ENCODE measurements around the gene HSPB2.
A peak's percentile ranks its signal among the peaks of the same experiment; 100 is the strongest.
"Not testable (repeated sequence)": the region's sequence is repeated elsewhere in the genome, so short reads cannot be mapped to it uniquely, and the experiment has no call there.

HSPB2 gene, protein sequence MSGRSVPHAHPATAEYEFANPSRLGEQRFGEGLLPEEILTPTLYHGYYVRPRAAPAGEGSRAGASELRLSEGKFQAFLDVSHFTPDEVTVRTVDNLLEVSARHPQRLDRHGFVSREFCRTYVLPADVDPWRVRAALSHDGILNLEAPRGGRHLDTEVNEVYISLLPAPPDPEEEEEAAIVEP

DNA sequence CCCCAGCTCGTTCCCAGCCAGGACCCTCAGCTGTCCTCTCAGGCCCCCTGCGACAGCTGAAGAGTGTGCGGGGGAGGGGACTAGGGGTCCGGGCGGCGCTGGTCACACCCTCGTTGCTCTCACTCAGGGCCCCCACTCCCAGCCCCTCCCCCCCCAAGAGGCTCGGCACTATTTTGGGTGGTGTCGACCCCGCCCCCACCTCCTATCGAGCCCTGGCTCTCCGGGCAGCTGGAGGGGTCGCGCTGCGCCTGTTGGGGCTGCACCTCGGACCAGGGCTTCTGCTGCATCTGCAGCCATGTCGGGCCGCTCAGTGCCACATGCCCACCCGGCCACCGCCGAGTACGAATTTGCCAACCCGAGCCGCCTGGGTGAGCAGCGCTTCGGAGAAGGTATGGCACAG lies at the start of gene HSPB2:
TSS of gene HSPB2 (plus strand) at position 200 of the 400 bp plus-strand sequence. CDS start at position 296, 96 bp downstream.
- DNase-seq, result no peak

DNA sequence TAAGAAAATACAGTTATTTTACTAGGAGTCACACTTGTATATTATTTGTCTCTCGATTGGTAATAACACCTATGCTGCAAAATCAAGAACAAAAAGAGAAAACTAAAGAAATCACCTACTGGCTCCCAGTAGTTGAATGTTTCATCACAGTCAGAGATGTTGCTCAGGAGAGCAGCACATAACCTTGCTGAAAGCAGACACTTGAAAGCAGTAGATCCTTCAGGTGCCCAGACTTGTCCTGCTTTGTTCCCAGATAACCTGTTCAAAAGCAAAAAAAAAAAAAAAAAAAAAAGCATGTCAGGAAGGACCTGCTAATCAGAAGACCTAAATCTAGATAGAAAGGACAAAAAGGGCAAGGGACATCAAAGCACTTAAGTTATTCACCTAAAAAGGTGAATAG lies 42.4 kb upstream of the HSPB2 start:
- DNase-seq, result no peak

DNA sequence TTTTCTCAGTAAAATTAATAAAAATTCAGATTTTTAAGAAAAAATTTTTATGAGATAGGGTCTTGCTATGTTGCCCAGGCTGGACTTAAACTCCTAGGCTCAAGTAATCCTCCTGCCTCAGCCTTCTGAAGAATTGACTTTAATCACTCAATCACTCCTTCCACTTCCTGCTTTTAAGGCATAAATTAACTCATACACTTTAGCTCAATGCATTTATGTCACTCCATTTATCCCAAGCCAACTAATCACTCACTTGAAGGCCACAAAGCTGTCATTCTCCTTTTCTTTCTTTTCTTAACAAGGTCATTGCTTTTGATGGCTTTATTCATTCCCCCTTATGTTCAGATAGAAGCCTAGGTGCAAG lies 42.0 kb upstream of the HSPB2 start:
- DNase-seq, result no peak

DNA sequence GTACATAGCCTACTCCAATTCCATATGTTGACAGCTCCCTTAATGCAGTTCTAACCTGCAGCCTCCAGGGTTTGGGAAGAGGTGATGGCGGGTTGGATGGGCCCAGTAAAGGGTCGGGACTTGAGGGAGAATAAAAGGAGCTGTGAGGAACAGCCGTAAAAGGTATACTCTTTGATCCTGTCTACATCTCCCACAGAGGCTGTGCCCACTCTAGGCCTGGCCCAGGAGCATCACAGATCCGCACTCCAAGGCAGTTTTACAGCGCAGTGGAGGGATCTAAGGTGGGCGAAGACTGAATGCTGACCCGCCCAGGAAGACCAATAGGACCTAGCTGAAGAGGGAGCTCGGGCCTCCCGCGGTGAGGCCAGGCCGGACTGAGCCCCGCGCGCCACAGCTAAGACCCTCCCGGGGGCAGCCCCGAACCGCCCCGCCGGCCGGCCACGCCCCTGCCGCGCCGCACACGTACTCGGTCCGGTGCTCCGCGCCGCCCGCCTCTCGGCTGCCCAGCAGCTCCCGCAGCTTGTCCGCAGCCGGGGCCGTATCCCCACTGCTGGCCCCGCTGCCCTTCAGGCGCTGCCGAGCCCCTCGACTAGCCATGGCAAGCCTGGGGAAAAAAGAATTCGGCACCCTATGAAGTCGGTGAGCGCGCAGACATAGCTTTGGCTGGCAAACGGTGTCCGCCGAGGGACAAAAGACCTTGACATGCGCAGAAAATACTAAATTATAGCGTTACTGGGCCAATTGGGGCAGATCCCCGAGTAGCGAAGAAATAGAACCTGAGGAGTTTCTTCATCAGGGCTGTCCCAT lies 41.4 kb upstream of the HSPB2 start, which contains the start of gene ALG9:
TSS of gene ALG9 (minus strand) at position 696 of the 807 bp plus-strand sequence. CDS start at position 597, 99 bp downstream.
- DNase-seq, result peak; percentile 94

DNA sequence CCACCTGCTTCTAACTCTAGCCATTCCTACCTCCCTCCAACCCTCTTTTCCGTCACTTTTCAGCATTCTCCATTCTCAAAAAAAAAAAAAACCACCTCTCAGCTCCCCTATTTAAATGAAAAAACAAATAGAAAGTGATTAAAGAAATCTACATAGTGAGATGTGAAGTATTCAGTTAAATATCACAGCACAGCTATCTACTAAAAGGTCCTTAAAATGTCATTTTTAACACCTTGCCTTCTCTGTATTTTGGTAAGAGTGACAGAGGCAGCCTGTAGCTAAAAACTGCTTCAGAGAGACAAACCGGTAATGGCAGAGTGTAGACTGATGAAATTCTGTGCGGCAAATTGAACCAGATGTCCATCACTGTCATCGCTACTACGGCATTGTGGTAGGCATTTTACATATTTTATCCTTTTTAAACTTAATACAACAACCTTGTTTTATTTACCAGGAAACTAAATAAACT lies 40.8 kb upstream of the HSPB2 start:
- no peak for DNase-seq

DNA sequence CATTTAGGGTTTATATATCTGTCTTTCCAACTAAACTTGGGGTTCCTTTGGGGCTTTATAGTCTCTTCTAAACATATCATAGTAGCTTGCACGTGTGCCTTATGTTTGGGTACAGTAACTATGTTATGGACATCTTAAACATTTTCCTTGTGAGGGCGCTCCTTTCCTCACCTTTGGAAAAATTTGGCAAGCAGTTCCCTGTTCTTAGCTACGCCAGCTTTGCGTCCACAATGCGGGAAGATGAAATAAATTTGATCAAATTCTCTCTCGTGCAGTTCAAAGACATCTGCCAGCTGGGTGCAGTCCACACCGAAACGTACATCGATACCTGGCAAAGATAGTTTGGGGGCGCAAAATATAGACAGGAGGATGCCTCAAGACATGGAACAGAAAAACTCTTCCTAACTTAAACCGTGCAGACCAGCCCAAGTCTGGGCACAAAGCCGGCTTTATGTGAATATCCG lies 34.1 kb upstream of the HSPB2 start:
- no peak for DNase-seq

DNA sequence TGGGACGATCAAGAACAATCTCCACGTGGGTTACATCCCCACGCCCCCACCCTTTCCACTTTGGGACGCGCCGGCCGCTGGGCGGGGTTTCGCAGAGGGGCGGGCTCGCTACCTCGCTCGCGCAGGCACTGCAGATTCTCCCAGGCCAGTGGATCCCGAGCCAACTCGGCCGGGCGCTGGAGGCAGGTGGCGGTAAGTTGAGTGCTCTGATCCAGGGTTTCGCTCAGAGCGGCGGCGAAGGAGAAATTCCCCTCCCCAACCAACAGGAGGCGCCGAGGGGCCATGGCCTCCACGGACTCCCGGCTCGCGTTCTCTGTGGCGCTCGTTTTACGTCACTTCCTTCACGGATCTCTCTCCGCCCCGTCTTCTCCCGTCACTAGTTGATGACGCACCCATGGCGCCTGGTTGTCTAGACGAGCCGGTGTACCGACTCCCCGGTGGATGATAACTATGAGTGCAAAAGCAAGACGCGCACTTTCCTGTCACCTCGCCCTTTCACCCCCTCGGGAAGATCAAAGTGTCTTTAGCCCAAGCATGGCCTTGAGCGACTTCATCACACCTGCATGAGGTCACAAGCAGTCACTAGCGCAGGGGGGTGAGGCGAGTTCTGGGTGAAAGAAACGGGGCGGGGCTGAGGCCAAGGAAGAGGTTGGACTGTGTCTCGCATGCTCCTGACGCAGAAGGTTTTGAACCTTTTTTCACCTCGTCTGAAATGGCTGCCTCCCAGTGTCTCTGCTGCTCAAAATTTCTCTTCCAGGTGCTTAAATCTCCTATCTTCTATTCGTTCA lies 33.5 kb upstream of the HSPB2 start, which contains the start of the genes CFAP68 and FDXACB1:
TSS of gene CFAP68 (plus strand) at position 693 of the 788 bp plus-strand sequence. CDS start at position 713, 20 bp downstream.
TSS of gene FDXACB1 (minus strand) at position 317 of the 788 bp plus-strand sequence. CDS start at position 284, 33 bp downstream.
- peak; percentile 97 for DNase-seq

DNA sequence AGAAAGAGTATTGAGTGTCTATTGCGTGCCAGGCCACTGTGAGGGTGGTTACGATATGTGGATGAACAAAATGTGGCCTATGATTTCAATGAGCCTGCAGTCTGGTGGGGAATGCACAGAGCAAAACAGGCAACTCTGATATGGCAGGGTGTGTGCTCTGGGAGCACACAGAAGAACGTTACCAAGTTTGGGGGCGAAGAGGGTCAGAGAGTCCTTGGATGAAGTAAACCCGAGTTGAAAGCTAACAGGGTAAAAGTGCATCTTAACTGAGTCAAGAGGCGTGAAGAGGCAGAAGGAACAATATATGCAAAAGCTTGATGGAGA lies 32.9 kb upstream of the HSPB2 start:
- no peak for DNase-seq

DNA sequence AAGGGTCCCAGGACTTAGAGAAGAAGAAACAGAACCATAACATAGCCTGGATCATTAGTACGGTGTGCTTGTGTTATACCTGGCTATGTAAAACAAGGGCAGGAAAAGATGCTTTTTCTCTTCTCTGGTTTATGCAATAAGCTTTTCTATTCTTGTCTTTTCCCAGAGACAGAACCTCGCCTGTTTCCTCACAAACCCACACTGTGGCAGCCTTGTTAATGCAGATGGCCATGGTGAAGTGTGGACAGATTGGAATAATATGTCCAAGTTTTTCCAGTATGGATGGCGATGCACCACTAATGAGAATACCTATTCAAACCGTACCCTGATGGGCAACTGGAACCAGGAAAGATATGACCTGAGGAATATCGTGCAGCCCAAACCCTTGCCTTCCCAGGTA lies 30.3 kb upstream of the HSPB2 start:
- no peak for DNase-seq

DNA sequence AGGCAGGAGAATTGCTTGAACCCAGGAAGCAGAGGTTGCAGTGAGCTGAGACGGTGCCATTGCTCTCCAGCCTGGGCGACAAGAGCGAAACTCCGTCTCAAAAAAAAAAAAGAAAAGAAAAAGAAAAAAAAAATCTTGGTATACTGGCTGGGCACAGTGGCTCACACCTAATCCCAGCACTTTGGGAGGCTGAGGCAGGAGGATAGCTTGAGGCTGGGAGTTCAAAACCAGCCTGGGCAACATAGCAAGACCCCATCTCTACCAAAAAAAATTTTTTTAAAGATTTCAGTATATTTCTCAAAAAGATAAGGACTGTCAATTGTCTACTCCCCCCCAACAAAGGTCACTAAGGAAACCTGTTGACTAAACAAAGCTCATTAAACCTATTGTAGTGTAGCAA lies 27.5 kb upstream of the HSPB2 start:
- DNase-seq, result not testable (repeated sequence)

DNA sequence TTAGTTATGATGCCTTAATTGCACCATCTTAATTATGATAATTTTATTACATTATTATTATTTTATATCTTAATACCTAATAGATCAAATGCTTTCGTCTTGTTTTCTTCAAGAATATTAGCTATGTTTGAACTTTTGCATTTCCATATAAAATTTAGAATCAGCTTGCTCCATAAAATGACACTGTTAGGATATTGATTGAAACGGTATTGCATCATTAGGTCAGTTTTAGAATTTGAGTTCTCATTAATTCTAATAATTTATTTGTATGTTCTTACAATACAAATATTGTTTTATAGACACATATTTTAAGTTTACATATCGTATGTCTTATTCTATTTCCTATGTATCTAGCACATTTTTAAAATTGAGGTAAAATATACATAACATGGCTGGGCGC lies 26.5 kb upstream of the HSPB2 start:
- DNase-seq, result no peak

DNA sequence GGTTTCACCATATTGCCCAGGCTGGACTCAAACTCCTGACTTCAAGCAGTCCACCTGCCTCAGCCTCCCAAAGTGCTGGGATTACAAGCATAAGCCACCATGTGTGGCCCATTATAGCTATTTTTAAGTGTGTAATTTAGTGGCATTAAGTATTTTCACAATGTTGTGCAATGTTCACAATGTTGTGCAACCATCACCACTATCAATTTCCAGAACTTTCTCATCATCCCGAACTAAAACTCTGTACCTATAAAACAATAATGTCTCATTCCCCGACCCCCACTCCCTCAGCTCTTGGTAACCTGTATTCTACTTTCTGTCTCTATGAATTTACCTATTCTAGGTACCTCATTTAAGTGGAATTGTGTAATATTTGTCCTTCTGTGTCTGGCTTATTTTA lies 25.7 kb upstream of the HSPB2 start:
- no peak for DNase-seq

DNA sequence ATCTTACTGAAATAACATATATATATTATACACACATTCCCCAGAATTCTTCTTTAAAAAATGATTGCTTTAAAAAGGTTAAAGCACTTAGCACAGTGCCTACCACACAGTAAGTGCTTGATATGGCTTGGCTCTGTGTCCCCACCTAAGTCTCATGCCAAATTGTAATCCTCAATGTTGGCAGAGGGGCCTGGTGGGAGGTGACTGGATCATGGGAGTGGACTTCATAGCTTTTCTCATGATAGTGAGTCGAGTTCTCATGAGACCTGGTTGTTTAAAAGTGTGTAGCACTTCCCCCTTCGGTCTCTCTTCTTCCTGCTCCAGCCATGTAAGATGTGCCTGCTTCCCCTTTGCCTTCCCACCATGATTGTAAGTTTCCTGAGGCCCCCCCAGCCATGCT lies 7.1 kb upstream of the HSPB2 start:
- no peak for DNase-seq

DNA sequence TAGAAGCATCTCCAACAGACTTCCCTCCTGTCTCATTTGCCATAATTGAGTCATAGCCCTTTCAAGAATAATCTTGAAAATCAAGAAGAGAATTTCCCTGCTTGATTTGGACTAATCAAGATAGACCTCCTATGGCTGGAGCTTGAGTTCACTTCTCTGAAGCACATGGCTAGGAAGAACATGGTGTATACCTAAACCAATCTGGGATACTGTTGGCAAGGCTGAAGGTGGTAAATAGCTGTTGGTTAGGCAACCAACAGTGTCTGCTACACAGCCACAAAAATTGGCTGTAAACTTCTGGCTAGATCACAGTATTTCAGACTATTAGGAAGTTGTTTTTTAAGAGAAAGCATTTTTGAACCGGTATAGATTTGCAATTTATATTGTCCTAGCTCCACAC lies 5.9 kb upstream of the HSPB2 start:
- no peak for DNase-seq

DNA sequence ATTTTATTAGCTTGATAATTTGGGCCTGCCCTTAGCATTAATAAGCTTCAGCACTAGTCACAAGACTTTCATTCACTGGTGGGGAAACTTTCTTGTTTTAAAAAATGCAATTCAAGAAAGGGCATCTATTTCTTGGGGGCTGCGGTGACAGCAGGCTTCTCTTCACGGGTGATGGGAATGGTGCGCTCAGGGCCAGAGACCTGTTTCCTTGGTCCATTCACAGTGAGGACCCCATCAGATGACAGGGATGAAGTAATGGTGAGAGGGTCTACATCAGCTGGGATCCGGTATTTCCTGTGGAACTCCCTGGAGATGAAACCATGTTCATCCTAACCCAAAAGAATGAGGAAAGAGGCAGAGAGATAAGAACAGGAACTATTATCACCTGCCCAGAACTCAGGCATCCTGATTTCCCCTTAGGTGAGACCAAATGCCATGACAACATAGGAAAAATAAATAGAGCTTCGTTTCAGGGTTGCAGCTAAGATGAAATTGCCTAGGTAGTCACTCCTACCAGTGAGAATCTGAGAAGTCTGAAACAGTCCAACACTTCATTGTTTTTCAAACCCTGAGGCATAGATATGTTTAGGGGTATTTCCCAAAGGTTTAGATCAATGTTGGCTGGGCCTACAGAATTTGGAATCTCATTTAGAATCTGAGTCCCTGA lies 3.8 kb upstream of the HSPB2 start:
- DNase-seq, result no peak

DNA sequence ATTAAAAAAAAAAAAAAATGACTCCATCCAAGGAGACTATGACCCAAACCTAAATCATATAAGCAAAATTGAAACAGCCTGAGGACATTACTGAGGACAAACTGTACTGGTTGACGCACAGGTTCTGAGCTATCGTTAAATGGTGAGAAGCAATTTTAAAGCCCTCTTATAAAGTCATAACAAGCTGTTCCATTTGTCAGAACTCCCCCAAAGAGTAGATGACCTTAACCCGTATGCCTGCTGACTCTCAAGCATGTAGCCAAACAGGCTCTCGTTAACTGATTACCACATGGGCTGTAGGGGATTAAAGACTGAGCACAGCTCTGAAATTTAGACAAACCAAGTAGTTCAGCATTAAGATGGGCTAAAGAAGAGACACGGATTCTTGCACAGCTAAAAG lies 3.2 kb upstream of the HSPB2 start:
- no peak for DNase-seq

DNA sequence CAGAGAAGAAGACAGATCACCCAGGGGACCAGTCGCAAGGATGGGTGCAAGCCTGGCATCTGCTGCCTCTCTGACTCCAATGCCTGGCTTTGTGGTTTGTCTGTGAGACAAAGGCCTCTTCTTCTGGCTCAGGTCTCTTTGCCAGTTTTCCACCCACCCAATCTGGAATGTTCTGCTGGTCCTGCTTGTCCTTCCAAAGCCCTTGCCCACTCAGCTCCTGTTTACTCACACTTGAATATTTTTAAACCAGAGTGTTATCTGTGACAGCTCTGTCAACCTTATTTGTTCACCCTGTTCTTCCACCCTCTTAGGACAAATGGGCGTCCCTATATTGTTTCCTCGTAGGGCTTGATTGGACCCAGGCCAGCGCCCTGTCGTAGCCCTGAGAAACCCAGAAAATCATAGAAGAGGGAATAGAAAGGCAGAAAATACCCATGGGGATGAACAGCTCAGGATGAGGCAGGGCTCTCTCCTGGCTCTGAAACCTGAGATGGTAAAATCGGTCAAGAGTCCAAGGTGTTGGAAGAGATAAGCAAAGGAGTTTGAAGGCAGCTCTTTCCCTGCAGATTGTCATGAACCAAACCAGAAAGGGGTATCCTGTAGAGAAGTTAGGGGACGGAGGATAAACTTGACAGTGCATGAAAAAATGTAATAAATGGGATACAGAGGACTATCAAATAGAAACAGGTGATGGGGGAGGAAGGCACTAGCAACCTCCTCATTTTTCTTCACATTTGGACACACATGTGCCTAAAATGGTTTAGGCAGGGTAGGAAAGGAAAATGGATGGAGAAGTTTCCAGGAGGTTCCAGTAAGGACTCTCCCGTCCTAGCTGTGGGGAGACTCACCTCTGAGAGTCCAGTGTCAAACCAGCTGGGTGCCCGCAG lies 1.6 kb upstream of the HSPB2 start:
- DNase-seq, result no peak

DNA sequence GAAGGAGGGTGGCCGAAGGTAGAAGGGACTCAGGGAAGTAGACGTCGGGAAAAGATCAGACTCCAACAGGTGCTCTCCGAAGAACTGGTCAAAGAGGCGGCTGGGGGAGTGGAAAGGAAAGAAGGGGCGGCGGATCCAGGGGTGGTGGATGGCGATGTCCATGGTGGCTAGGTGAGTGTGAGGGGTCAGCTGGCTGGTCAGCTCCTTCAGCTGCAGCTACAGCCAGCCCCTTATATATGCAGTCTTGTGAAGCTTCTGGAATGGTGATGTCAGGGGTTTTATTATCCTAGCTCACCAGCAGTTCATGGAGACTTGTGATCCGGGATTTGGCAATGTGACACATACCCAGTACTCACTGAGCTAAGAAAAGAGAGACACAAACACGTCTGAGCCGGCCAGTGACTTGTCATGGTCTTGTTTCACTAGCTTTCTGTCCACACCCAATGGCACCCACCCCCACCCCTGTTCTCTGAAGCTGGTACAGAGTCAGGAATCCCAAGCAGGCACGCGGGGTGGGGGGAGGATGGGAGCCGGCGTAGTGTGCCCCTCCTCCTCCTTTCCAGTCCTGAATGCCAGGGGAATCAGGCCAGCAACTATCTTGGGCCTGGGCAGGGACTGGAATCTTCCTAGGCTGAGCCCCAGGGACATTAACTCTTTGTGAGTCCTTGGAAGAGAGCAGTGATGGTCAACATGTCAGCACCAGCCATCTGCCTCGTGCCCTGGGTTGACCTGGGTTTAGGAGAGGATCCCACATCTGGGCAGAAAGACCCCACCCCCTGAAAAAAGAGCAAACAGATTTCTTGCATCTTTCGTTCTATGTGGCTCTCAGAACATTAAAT lies 752 bp upstream of the HSPB2 start, which contains the start of gene CRYAB:
TSS of gene CRYAB (minus strand) at position 208 of the 839 bp plus-strand sequence. CDS start at position 162, 46 bp downstream.
- DNase-seq, result no peak

DNA sequence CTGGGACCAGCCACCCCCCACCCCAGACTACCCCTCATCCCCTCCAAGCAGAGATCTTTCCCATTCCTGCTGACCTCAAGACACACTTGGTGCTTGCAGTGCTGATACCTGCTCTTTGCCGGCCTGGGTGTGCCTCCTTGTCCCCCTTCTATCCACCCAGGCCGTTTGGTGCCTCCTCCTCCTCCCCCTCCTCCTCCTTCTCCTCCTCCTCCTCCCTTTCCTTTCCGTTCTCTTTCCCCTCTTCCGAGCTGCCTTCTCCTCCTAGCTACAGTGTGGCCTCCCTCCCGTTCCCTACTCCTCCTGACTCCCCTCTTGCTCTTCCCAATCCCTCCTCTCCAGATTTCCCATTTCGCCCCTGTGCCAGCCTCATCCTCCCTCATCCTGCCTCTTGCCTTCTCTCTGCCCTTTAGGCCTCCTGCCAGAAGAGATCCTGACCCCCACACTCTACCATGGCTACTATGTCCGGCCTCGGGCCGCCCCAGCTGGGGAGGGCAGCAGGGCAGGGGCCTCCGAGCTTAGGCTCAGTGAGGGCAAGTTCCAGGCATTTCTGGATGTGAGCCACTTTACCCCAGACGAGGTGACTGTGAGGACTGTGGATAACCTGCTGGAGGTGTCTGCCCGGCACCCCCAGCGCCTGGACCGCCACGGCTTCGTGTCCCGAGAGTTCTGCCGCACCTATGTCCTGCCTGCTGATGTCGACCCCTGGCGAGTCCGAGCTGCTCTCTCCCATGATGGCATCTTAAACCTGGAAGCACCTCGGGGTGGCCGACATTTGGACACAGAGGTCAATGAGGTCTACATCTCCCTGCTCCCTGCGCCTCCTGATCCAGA lies 712 bp downstream of the HSPB2 start:
- DNase-seq, result no peak

DNA sequence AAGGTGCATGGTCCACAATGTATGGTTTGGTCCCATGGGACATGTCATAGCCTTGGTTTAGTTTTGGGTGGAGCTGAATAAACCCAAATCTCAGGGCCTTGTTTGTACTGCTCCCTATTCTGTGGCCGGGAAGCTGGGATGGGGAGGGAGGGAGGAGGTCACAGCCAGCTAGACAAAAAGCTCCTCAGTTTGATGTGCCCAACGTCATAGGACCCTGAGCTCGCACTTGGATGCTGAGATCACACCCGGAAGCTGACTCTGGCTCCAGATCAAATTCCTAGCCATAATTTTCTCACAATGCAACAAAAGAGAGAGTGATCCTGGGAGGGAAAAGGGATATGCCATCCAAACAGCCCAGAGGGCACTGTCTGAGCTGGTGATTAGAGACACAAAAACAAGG lies 1.5 kb downstream of the HSPB2 start:
- no peak for DNase-seq

Measured in activated T-cell treated with anti-CD3 and anti-CD28 coated beads, Interleukin-2, amount 50 U/mL, for 48 hours (primary cell).